ENCODE measurements around the gene ANKRD24.
"Not testable (repeated sequence)": the region's sequence is repeated elsewhere in the genome, so short reads cannot be mapped to it uniquely, and the experiment has no call there.

Gene ANKRD24

GRCh38 chr19:4182084-4182810 lies at the start of gene ANKRD24, which contains the start of gene SIRT6:
Gene ANKRD24, plus strand, starts transcription at chr19:4182689. Its CDS starts 3,737 bp downstream, at chr19:4186426.
Gene SIRT6, minus strand, starts transcription at chr19:4182563. Its CDS starts 24 bp downstream, at chr19:4182539.
- DNase-seq: peak; percentile 94

GRCh38 chr19:4134351-4134750 lies 48.1 kb upstream of the ANKRD24 start:
- DNase-seq: no peak

GRCh38 chr19:4135386-4135785 lies 47.1 kb upstream of the ANKRD24 start:
- not testable (repeated sequence) for DNase-seq

- DNase-seq: no peak
These were observed 45.8 kb upstream of the ANKRD24 start for GRCh38 chr19:4136680-4137088.

GRCh38 chr19:4138445-4138844 lies 44.0 kb upstream of the ANKRD24 start:
- DNase-seq: no peak

GRCh38 chr19:4139614-4140236 lies 42.8 kb upstream of the ANKRD24 start:
- DNase-seq: peak; percentile 70

GRCh38 chr19:4140237-4140711 lies 42.2 kb upstream of the ANKRD24 start:
- peak; percentile 67 for DNase-seq

- DNase-seq: not testable (repeated sequence)
These were observed 39.6 kb upstream of the ANKRD24 start for GRCh38 chr19:4142916-4143315.

GRCh38 chr19:4144666-4145249 lies 37.7 kb upstream of the ANKRD24 start:
- DNase-seq: peak; percentile 50

GRCh38 chr19:4149518-4150288 lies 32.8 kb upstream of the ANKRD24 start:
- DNase-seq: no peak

GRCh38 chr19:4151623-4152022 lies 30.9 kb upstream of the ANKRD24 start:
- DNase-seq: no peak

- DNase-seq: no peak
These were observed 30.1 kb upstream of the ANKRD24 start for GRCh38 chr19:4152241-4152998.

GRCh38 chr19:4154571-4155312 lies 27.7 kb upstream of the ANKRD24 start:
- no peak for DNase-seq

GRCh38 chr19:4157164-4157563 lies 25.3 kb upstream of the ANKRD24 start:
- no peak for DNase-seq

- not testable (repeated sequence) for DNase-seq
These were observed 24.5 kb upstream of the ANKRD24 start for GRCh38 chr19:4157971-4158370.

- DNase-seq: no peak
These were observed 20.9 kb upstream of the ANKRD24 start for GRCh38 chr19:4161415-4162077.

- DNase-seq: no peak
These were observed 18.2 kb upstream of the ANKRD24 start for GRCh38 chr19:4164262-4164661.

GRCh38 chr19:4171676-4172075 lies 10.8 kb upstream of the ANKRD24 start:
- no peak for DNase-seq

- DNase-seq: peak; percentile 35
These were observed 9.5 kb upstream of the ANKRD24 start for GRCh38 chr19:4172861-4173473.

GRCh38 chr19:4173479-4174212 lies 8.8 kb upstream of the ANKRD24 start:
- no peak for DNase-seq
